GM10847 (cell line): ENCODE results near the gene DOLPP1.

Experiments
- POLR2A ChIP-seq: IDR thresholded peaks from 2 replicates; pipeline ENCODE4 v1.6.1; 2011; ENCODE audit not compliant: insufficient read length; ENCODE audit errors: extremely low read depth

The DOLPP1 gene

GRCh38 chr9:129058965-129059795 is 21.7 kb upstream of the DOLPP1 start:
- TF ChIP-seq POLR2A = no peak

- TF ChIP-seq POLR2A = no peak
Observed at GRCh38 chr9:129059796-129060785, 20.8 kb upstream of the DOLPP1 start.

GRCh38 chr9:129060991-129061390 is 19.9 kb upstream of the DOLPP1 start:
- no peak for TF ChIP-seq POLR2A

- no peak for TF ChIP-seq POLR2A
Observed at GRCh38 chr9:129063061-129063460, 17.9 kb upstream of the DOLPP1 start.

GRCh38 chr9:129064499-129064908 is 16.4 kb upstream of the DOLPP1 start:
- TF ChIP-seq POLR2A = no peak

GRCh38 chr9:129068110-129068509 is 12.8 kb upstream of the DOLPP1 start:
- no peak for TF ChIP-seq POLR2A

- no peak for TF ChIP-seq POLR2A
Observed at GRCh38 chr9:129068990-129069861, 11.7 kb upstream of the DOLPP1 start.

GRCh38 chr9:129069862-129070641 is 10.9 kb upstream of the DOLPP1 start:
- no peak for TF ChIP-seq POLR2A

- no peak for TF ChIP-seq POLR2A
Observed at GRCh38 chr9:129070696-129071525, 10.0 kb upstream of the DOLPP1 start.

GRCh38 chr9:129071526-129072126 is 9.3 kb upstream of the DOLPP1 start:
- TF ChIP-seq POLR2A = no peak

GRCh38 chr9:129072171-129072570 is 8.7 kb upstream of the DOLPP1 start:
- no peak for TF ChIP-seq POLR2A

GRCh38 chr9:129073404-129073803 is 7.5 kb upstream of the DOLPP1 start:
- no peak for TF ChIP-seq POLR2A

- no peak for TF ChIP-seq POLR2A
Observed at GRCh38 chr9:129074106-129074505, 6.8 kb upstream of the DOLPP1 start.
